ENCODE measurements around the gene WIZ. TPM values are rescaled to one million over a fixed set of nuclear protein-coding genes. Genes with fewer than 3 reads are reported as not detected.

Gene WIZ
- total and polyA plus RNA-seq, 2 of the 8 experiments (the other 6 are each of a cell fraction or from before 2014, with no cell fraction given) = 12.5 to 33.2 TPM

- Histone ChIP-seq H3K79me2 (ENCODE audit: control insufficient read depth in 1 of 2, insufficient read depth in 2 of 2, low read length in 2 of 2) (peaks cover 28 to 45% of the 10 kb centered on the region in 2 experiments), H4K8ac (ENCODE audit: extremely low read depth, insufficient read depth, low read length) (peak within 1 kb of the TSS; percentile 99), H3K4me2 (ENCODE audit: insufficient read depth in 1 of 2, low read depth in 2 of 2, low read length in 2 of 2) (peak within 1 kb of the TSS; percentile 91 to 92), H3K4me1 (replicated peaks in 1 of 4; ENCODE audit: control insufficient read depth in 3 of 4, insufficient read depth in 4 of 4, low read length in 3 of 4) (peaks cover 0 to 9% (median 6%) of the 10 kb centered on the region in 4 experiments; a peak in 6 of 7 replicates), H2BK12ac (ENCODE audit: low read depth, low read length) (peak within 1 kb of the TSS; percentile 75; the same call in 1 of the 2 replicates), H3K56ac (replicated peaks; ENCODE audit: insufficient read length, low read depth, low read length) (peak within 1 kb of the TSS; percentile 78), H3K9ac (replicated peaks in 1 of 4; ENCODE audit: extremely low read depth in 1 of 4, low read depth in 3 of 4, low read length in 3 of 4) (peak within 1 kb of the TSS; percentile 96 to 100 (median 98)), H4K91ac (replicated peaks; ENCODE audit: insufficient read length, low read length) (peak within 1 kb of the TSS; percentile 97), H2AFZ (ENCODE audit: low read length) (peak within 1 kb of the TSS; percentile 11; the same call in 1 of the 2 replicates), H3K18ac (ENCODE audit: extremely low read depth, low read length) (peak within 1 kb of the TSS; percentile 98), H3K79me1 (ENCODE audit: low read depth, low read length) (peaks cover 9% of the 10 kb centered on the region; the same call in 1 of the 2 replicates), H2BK15ac (ENCODE audit: low read length) (peak within 1 kb of the TSS; percentile 10; the same call in 1 of the 2 replicates), H3K36me3 (ENCODE audit: control insufficient read depth in 2 of 4, insufficient read depth in 4 of 4, low read length in 3 of 4) (peaks cover 0 to 2% (median 0%) of the 10 kb centered on the region in 4 experiments; a peak in 3 of 8 replicates), H2BK20ac (ENCODE audit: low read length) (no peak within 1 kb of the TSS), H4K5ac (ENCODE audit: insufficient read length, low read depth, low read length) (peak within 1 kb of the TSS; percentile 91), H2BK5ac (ENCODE audit: low read depth, low read length) (peak within 1 kb of the TSS; percentile 92), H3K23ac (ENCODE audit: insufficient read length) (no peak within 1 kb of the TSS), H2BK120ac (replicated peaks; ENCODE audit: low read depth, low read length) (no peak within 1 kb of the TSS), H3K9me3 (ENCODE audit: insufficient read depth in 2 of 2, low read depth in 1 of 2, low read length in 1 of 2) (no peaks in the 10 kb centered on the region), H3K27ac (ENCODE audit: low read depth, low read length) (peak within 1 kb of the TSS; percentile 97), H4K20me1 (replicated peaks in 1 of 2; ENCODE audit: control insufficient read depth in 1 of 2, insufficient read depth in 2 of 2, low read length in 2 of 2) (peaks cover 8 to 28% of the 10 kb centered on the region in 2 experiments), H3K23me2 (ENCODE audit: low read depth, low read length) (peaks cover 10% of the 10 kb centered on the region), H2AK5ac (ENCODE audit: low read depth, low read length) (no peak within 1 kb of the TSS; the same call in 1 of the 2 replicates), H3K27me3 (replicated peaks in 1 of 4; ENCODE audit: control insufficient read depth in 3 of 4, extremely low read depth in 1 of 4, insufficient read depth in 3 of 4, low read length in 3 of 4) (no peaks in the 10 kb centered on the region), H3K14ac (ENCODE audit: insufficient read length) (no peak within 1 kb of the TSS), H3K4me3 (ENCODE audit: extremely low read depth in 1 of 4, insufficient read depth in 2 of 4, low read depth in 3 of 4, low read length in 4 of 4) (peak within 1 kb of the TSS; percentile 84 to 99 (median 94)), H3K4ac (replicated peaks; ENCODE audit: insufficient read length, low read depth, low read length) (peak within 1 kb of the TSS; percentile 65)
- CTCF ChIA-PET (ENCODE audit: partially characterized antibody) = interaction anchor here (1.1 to 1.9 kb wide), 7 partner anchors 8 to 127 kb away, joined by 3 to 5 read pairs (median 3); partner anchors contain the start of gene AKAP8L
- WGBS, 2 experiments (ENCODE audit: extremely low coverage in 1 of 2, insufficient coverage in 1 of 2, insufficient read length in 1 of 2, insufficient replicate concordance in 2 of 2, low coverage in 1 of 2, low lambda C conversion rate in 2 of 2, missing lambda C conversion rate in 1 of 2) = 3% methylated on average over 47 of the region's 111 CpGs; no CpG with 5 or more reads in 1 of the 2 experiments
- DNase-seq (ENCODE audit: low read depth in 1 of 2, low spot score in 2 of 2) (peak; percentile 95 to 97), FAIRE-seq (no peak)
- POLR2A ChIA-PET (ENCODE audit: partially characterized antibody) = interaction anchor here (0.6 to 5.6 kb wide), 56 partner anchors 8 to 731 kb away, joined by 3 to 60 read pairs (median 4); partner anchors contain the start of genes AKAP8L, BRD4, NOTCH3 and WIZ
- no peak for TF ChIP-seq JUND (IDR thresholded peaks at IDR 0.05; ENCODE audit: low read length)
- TF ChIP-seq SIN3A (conservative IDR thresholded peaks at IDR 0.05 in 1 of 2, IDR thresholded peaks at IDR 0.05 in 1 of 2; ENCODE audit: low read depth in 1 of 2, low read length in 2 of 2) = peak; percentile 30 to 61; a peak in 1 of 4 replicates
- peak; percentile 54; the same call in 1 of the 2 replicates for TF ChIP-seq RBBP5 (IDR thresholded peaks at IDR 0.05; ENCODE audit: borderline replicate concordance, low read depth, low read length)
- peak; percentile 89 for TF ChIP-seq CREB1 (IDR thresholded peaks at IDR 0.05)
- TF ChIP-seq YY1 (IDR thresholded peaks at IDR 0.05; ENCODE audit: low read depth, low read length) = peak; percentile 95
- peak; percentile 76 for TF ChIP-seq SP2 (IDR thresholded peaks at IDR 0.05; ENCODE audit: low read length)
- peak; percentile 98 for TF ChIP-seq POLR2AphosphoS5 (IDR thresholded peaks at IDR 0.05; ENCODE audit: low read depth, low read length)
- TF ChIP-seq CTBP2 (IDR thresholded peaks at IDR 0.05; ENCODE audit: borderline replicate concordance, insufficient read depth, insufficient read length, low read length) = no peak
- no peak for TF ChIP-seq ASH2L (IDR thresholded peaks at IDR 0.05; ENCODE audit: low read length)
- peak; percentile 88 for TF ChIP-seq SP4 (IDR thresholded peaks at IDR 0.05; ENCODE audit: low read length)
- TF ChIP-seq SP1 (IDR thresholded peaks at IDR 0.05; ENCODE audit: low read depth, low read length) = peak; percentile 87
These were observed 70.4 kb downstream of the WIZ start, which contains the start of gene AKAP8 for GRCh38 chr19:15379083-15379998. AKAP8 (minus strand) TSS chr19:15379787; CDS start chr19:15379731, 56 bp downstream.

Data from H1 (cell line).